Stimulated activated CD4-positive, alpha-beta T cell treated with anti-CD3 and anti-CD28 coated beads, Interleukin-15, amount 100 ng/mL, for 24 hours (primary cell): ENCODE results near the gene GZF1.

Experiments
- DNase-seq: peaks from one replicate; pipeline ENCODE4 v3.0.0-alpha.2; 2020

Gene GZF1

GRCh38 chr20:23410916-23411695 is 49.1 kb downstream of the GZF1 start:
- DNase-seq, result no peak

GRCh38 chr20:23412026-23412425 is 50.0 kb downstream of the GZF1 start:
- DNase-seq, result no peak

DNA sequence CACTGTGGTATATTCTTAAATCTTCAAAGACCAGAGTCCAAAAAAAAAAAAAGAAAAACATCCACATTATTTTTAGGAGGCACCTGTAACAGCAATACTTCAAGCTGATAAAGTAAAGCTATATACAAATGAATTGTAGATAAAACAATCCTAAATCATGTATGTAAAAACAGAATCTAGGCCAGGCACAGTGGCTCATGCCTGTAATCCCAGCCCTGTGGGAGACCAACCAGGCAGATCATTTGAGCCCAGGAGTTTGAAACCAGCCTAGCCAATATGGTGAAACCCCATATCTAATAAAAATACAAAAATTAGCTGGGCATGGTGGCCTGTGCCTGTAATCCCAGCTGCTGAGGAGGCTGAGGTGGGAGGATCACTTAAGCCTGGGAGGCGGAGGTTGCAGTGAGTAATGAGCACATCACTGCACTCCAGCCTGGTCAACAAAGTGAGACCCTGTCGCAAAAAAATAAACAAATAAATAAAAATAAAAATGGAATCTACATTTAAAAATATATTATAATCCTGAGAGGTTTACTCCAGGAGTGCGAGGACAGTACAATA is 52.0 kb downstream of the GZF1 start:
- DNase-seq, result no peak

- DNase-seq, result no peak
Observed at GRCh38 chr20:23414526-23415188, 52.7 kb downstream of the GZF1 start.

DNA sequence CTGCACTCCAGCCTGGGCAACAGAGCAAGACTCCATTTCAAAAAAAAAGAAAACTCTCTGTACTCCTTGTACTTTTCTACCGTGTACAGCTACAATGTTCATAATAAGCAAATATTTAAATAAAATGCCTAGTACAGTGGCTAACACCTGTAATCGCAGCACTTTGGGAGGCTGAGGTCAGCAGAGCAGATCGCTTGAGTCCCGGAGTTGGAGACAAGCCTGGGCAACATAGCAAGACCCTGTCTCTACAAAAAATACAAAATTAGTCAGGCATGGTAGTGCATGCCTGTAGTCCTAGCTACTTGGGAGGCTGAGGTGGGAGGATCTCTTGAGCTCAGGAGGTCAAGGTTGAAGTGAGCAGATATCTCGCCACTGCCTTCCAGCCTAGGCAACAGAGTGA is 53.6 kb downstream of the GZF1 start:
- no peak for DNase-seq

- DNase-seq, result no peak
Observed at GRCh38 chr20:23415959-23416583, 54.1 kb downstream of the GZF1 start.

- DNase-seq, result no peak
Observed at GRCh38 chr20:23417861-23418260, 55.9 kb downstream of the GZF1 start.

GRCh38 chr20:23419657-23419994 is 57.6 kb downstream of the GZF1 start:
- no peak for DNase-seq

- peak; percentile 65 for DNase-seq
Observed at GRCh38 chr20:23419995-23420901, 58.3 kb downstream of the GZF1 start.

DNA sequence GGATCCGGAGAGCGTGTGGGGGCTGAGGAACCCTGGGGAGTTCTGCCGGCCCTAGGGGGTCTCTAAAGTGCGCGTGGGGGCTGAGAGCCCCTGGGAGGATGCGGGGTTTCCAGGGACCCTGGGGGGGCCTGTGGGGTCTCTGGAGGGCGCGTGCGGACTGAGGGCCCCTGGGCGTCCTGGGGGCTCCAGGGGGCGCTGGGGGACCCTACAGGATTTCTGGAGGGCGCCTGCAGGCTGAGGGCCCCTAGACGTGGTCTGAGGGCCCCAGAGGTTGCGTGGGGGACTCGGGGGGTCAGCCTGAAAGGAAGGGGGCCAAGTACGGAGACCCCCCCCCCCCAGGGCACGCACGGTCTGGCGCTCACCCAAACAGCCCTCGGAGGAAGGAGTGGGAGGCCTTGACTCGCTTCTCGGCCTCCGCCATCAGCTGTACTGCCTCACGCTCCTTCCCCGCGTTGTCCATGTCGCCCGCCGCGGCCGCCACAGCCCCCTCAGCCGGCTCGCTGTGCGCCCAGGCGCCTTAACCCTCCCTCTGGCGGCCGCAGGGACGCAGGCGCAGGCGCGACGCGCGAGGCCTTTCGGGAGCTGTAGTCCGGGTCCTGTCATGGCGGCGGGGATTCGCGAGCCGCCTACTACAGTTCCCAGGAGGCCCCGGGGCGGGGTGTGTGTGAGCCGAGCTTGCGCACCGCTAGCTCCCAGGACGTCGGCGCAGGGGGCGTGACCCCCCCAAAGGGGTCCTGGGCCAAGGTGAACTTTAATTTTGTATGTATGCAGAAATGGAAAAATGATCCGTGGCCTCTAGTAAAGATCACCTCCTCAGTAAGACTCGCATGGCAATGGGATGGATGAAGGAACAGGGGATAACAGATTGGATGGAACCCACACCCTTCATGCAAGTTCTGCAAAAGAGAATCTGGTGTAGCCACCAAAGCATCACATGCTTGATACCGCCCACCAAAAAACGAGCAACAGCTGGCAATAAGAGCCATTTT is 59.3 kb downstream of the GZF1 start, which contains the start of gene NAPB:
TSS of gene NAPB (minus strand) at position 546 of the 989 bp plus-strand sequence. CDS start at position 460, 86 bp downstream.
- peak; percentile 96 for DNase-seq
